GM23248 (cell line): ENCODE data around the gene NAALADL2.

Experiments used
- EZH2 ChIP-seq: fragments of 200-600 bp; sonication (generic); IDR thresholded peaks from 2 replicates; pipeline ENCODE4 v1.6.1; 2018; ENCODE audit warnings: antibody characterized with exemption, mild to moderate bottlenecking; ENCODE audit not compliant: insufficient read depth, poor library complexity, severe bottlenecking
- EZH2phosphoT487 ChIP-seq: fragments of 200-600 bp; sonication (generic); IDR thresholded peaks from 2 replicates; pipeline ENCODE4 v1.6.1; 2018; ENCODE audit warnings: antibody characterized with exemption, moderate library complexity, mild to moderate bottlenecking, low read depth; ENCODE audit not compliant: insufficient read depth

GRCh38 chr3:175107231-175107630 is 248.1 kb downstream of the NAALADL2 start:
- TF ChIP-seq EZH2 (no peak), EZH2phosphoT487 (no peak)
